ENCODE results near the gene JMJD7. TPM values are rescaled to one million over a fixed set of nuclear protein-coding genes. Genes with fewer than 3 reads are reported as not detected.

Gene JMJD7
- total RNA-seq, 2 experiments from 2014 or later, result 18.2 to 22.4 TPM

DNA sequence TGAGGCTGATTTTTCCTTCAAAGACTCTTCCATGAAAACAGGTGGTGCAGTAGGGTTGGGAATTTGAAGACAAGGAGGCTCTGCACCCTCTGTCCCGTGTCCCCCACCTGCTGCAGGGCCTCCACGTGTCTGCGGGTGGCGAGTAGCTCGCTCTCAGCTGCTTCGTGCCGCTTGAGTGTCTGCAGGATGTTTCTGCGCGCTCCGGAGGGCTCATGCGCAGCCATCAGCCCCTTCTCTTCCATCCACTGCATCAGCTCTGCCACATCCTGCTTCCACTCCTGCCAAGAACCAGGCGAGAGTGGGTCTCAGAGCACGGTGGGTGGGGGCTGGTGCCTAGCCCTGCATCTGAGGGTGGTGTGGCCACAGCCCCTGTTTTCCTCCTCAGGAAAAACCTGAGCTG, 48.1 kb downstream of the JMJD7 start:
- POLR2A ChIA-PET, result interaction anchor here (0.8 kb wide), 1 partner anchor 47 kb away, joined by 3 read pairs; no protein-coding TSS in a partner anchor
- CTCF ChIA-PET, result interaction anchor here (0.7 to 1.5 kb wide), 4 partner anchors 19 to 103 kb away, joined by 3 to 5 read pairs (median 4); partner anchors contain the start of gene MAPKBP1
- DNase-seq, result no peak
- peaks cover 5% of the 10 kb centered on the region for H3K27me3 Mint-ChIP-seq
- no peak overlapping the region for H3K27ac Mint-ChIP-seq
- H3K36me3 Mint-ChIP-seq (ENCODE audit: low read depth), result no peaks in the 10 kb centered on the region
- H3K4me3 Mint-ChIP-seq, result no peak overlapping the region
- peaks cover 10% of the 10 kb centered on the region for H3K4me1 Mint-ChIP-seq
- H3K9me3 Mint-ChIP-seq, result no peaks in the 10 kb centered on the region

GRCh38 chr15:41876689-41877088, 48.8 kb downstream of the JMJD7 start:
- H3K4me1 Mint-ChIP-seq, result peaks cover 12% of the 10 kb centered on the region
- H3K9me3 Mint-ChIP-seq, result no peaks in the 10 kb centered on the region

GRCh38 chr15:41877631-41878354, 49.9 kb downstream of the JMJD7 start:
- Mint-ChIP-seq H3K27ac (no peak overlapping the region), H3K27me3 (peaks cover 15% of the 10 kb centered on the region), H3K9me3 (no peaks in the 10 kb centered on the region), H3K4me3 (no peak overlapping the region), H3K36me3 (ENCODE audit: low read depth) (peaks cover 2% of the 10 kb centered on the region), H3K4me1 (peaks cover 7% of the 10 kb centered on the region)
- no peak for DNase-seq
- ChIA-PET POLR2A (interaction anchor here (1.4 kb wide), 1 partner anchor 15 kb away, joined by 3 read pairs; no protein-coding TSS in a partner anchor), CTCF (interaction anchor here (1.4 kb wide), 1 partner anchor 103 kb away, joined by 5 read pairs; the partner anchor contains the start of gene MAPKBP1)

More at GRCh38 chr15:41876689-41877088, 48.8 kb downstream of the JMJD7 start:
- ChIA-PET CTCF (interaction anchor here (0.7 to 1.5 kb wide), 3 partner anchors 19 to 243 kb away, joined by 3 to 5 read pairs (median 4); partner anchors contain the start of gene MAPKBP1), POLR2A (interaction anchor here (0.8 to 1.4 kb wide), 2 partner anchors 16 to 48 kb away, joined by 3 read pairs; no protein-coding TSS in a partner anchor)
- H3K4me3 Mint-ChIP-seq, result no peak overlapping the region
- peaks cover 2% of the 10 kb centered on the region for H3K36me3 Mint-ChIP-seq (ENCODE audit: low read depth)
- no peak for DNase-seq
- peaks cover 12% of the 10 kb centered on the region for H3K27me3 Mint-ChIP-seq
- H3K27ac Mint-ChIP-seq, result no peak overlapping the region

GRCh38 chr15:41878355-41878699, 50.4 kb downstream of the JMJD7 start:
- peaks cover 7% of the 10 kb centered on the region for H3K4me1 Mint-ChIP-seq
- ChIA-PET CTCF (no interaction called here), POLR2A (interaction anchor here (1.4 kb wide), 1 partner anchor 15 kb away, joined by 3 read pairs; no protein-coding TSS in a partner anchor)
- no peak overlapping the region for H3K27ac Mint-ChIP-seq
- no peak for DNase-seq
- H3K4me3 Mint-ChIP-seq, result no peak overlapping the region
- no peaks in the 10 kb centered on the region for H3K9me3 Mint-ChIP-seq
- H3K27me3 Mint-ChIP-seq, result peaks cover 15% of the 10 kb centered on the region
- H3K36me3 Mint-ChIP-seq (ENCODE audit: low read depth), result peaks cover 2% of the 10 kb centered on the region

- Mint-ChIP-seq H3K36me3 (ENCODE audit: low read depth) (peaks cover 2% of the 10 kb centered on the region), H3K9me3 (no peaks in the 10 kb centered on the region), H3K27me3 (peaks cover 15% of the 10 kb centered on the region), H3K27ac (no peak overlapping the region), H3K4me1 (peaks cover 7% of the 10 kb centered on the region), H3K4me3 (no peak overlapping the region)
- POLR2A ChIA-PET, result no interaction called here
- CTCF ChIA-PET, result no interaction called here
- DNase-seq, result no peak
Measured at GRCh38 chr15:41879321-41879845, 51.5 kb downstream of the JMJD7 start.

GRCh38 chr15:41880156-41880877, 52.4 kb downstream of the JMJD7 start:
- ChIA-PET POLR2A (interaction anchor here (2.0 kb wide), 1 partner anchor 10 kb away, joined by 6 read pairs; no protein-coding TSS in a partner anchor), CTCF (no interaction called here)
- H3K27ac Mint-ChIP-seq, result no peak overlapping the region
- no peak for DNase-seq
- peaks cover 15% of the 10 kb centered on the region for H3K27me3 Mint-ChIP-seq
- H3K9me3 Mint-ChIP-seq, result no peaks in the 10 kb centered on the region
- H3K36me3 Mint-ChIP-seq (ENCODE audit: low read depth), result peaks cover 2% of the 10 kb centered on the region
- no peak overlapping the region for H3K4me3 Mint-ChIP-seq
- peaks cover 7% of the 10 kb centered on the region for H3K4me1 Mint-ChIP-seq

DNA sequence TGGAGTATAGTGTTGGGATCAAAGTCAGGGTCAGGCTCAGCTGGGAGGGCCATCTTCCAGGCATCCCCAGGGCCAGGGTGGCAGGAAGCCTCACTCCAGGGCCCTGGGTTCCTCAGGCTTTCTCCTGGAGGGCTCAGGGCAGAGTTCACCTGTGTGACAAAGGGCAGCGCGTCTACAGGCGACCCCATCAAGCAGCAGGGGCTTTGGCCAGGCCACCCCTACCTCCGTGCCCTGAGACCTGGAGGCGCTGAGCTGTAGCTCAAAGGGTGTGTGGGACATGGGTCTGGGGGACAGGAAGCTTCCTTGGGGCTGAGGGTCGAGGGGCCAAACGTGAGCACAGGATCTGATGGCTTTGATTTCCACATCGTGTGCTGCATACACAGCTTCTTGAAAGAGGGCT, 53.2 kb downstream of the JMJD7 start:
- peaks cover 7% of the 10 kb centered on the region for H3K4me1 Mint-ChIP-seq
- no peaks in the 10 kb centered on the region for H3K9me3 Mint-ChIP-seq
- CTCF ChIA-PET, result interaction anchor here (1.8 kb wide), 1 partner anchor 108 kb away, joined by 7 read pairs; the partner anchor contains the start of gene MAPKBP1
- POLR2A ChIA-PET, result interaction anchor here (2.0 kb wide), 1 partner anchor 10 kb away, joined by 6 read pairs; no protein-coding TSS in a partner anchor
- DNase-seq, result no peak
- peaks cover 15% of the 10 kb centered on the region for H3K27me3 Mint-ChIP-seq
- H3K36me3 Mint-ChIP-seq (ENCODE audit: low read depth), result peaks cover 2% of the 10 kb centered on the region
- H3K27ac Mint-ChIP-seq, result no peak overlapping the region
- no peak overlapping the region for H3K4me3 Mint-ChIP-seq

GRCh38 chr15:41881550-41881919, 53.6 kb downstream of the JMJD7 start:
- DNase-seq, result no peak
- Mint-ChIP-seq H3K36me3 (ENCODE audit: low read depth) (peaks cover 2% of the 10 kb centered on the region), H3K4me1 (peaks cover 7% of the 10 kb centered on the region), H3K27me3 (peaks cover 15% of the 10 kb centered on the region), H3K27ac (no peak overlapping the region), H3K4me3 (no peak overlapping the region), H3K9me3 (no peaks in the 10 kb centered on the region)
- CTCF ChIA-PET, result interaction anchor here (0.8 to 1.8 kb wide), 2 partner anchors 44 to 108 kb away, joined by 3 to 7 read pairs; partner anchors contain the start of gene MAPKBP1
- POLR2A ChIA-PET, result interaction anchor here (2.0 kb wide), 1 partner anchor 11 kb away, joined by 6 read pairs; no protein-coding TSS in a partner anchor

DNA sequence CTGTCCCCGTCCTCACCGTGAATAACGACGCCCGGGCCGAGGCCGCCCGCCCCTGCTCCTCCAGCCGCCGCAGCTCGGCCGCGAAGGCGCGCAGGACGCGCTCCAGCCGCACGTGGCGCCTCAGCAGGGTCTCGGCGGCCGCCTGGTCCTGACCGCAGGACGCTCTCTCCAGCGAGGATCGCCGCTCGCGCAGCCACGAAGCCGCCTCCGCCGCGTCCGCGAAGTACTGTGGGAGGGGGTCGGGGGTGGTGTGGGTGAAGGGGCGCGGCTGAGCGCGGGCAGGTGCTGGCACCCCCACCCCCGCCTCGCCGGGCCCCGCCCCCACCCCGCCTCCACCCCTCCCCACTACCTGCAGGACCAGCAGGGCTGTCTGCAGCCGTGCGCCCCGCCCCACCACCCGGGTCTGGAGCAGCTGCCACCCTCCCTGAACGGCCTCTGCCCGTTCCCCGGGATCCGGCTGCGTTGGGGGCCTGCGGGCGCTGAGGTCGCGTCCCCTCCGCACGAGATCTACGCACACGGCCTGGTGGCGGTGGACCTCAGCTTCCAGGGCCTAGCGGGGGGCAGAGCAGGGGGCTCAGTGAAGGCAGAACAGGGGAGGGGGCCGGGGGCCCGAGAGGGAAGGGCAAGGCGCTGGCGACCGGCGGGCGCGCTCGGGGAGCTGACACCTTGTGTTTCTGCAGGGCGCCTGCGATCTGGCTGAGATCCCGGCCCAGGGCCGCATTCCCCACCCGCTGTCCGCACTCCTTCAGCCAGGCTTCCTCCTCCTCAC, 54.2 kb downstream of the JMJD7 start:
- Mint-ChIP-seq H3K4me3 (no peak overlapping the region), H3K27me3 (peaks cover 15% of the 10 kb centered on the region), H3K36me3 (ENCODE audit: low read depth) (peaks cover 2% of the 10 kb centered on the region), H3K9me3 (no peaks in the 10 kb centered on the region), H3K27ac (no peak overlapping the region), H3K4me1 (peaks cover 7% of the 10 kb centered on the region)
- POLR2A ChIA-PET, result interaction anchor here (1.1 to 2.0 kb wide), 3 partner anchors 11 to 55 kb away, joined by 3 to 6 read pairs (median 5); no protein-coding TSS in a partner anchor
- DNase-seq, result no peak
- CTCF ChIA-PET, result interaction anchor here (0.8 to 1.8 kb wide), 2 partner anchors 44 to 109 kb away, joined by 3 to 7 read pairs; partner anchors contain the start of gene MAPKBP1

GRCh38 chr15:41882689-41883483, 55.0 kb downstream of the JMJD7 start:
- ChIA-PET CTCF (interaction anchor here (1.2 to 1.8 kb wide), 2 partner anchors 12 to 109 kb away, joined by 3 to 7 read pairs; partner anchors contain the start of gene MAPKBP1), POLR2A (interaction anchor here (1.1 to 1.6 kb wide), 2 partner anchors 22 to 54 kb away, joined by 3 to 5 read pairs; no protein-coding TSS in a partner anchor)
- Mint-ChIP-seq H3K27ac (no peak overlapping the region), H3K27me3 (peaks cover 15% of the 10 kb centered on the region), H3K4me3 (no peak overlapping the region), H3K4me1 (peaks cover 14% of the 10 kb centered on the region), H3K36me3 (ENCODE audit: low read depth) (peaks cover 2% of the 10 kb centered on the region), H3K9me3 (no peaks in the 10 kb centered on the region)
- no peak for DNase-seq

DNA sequence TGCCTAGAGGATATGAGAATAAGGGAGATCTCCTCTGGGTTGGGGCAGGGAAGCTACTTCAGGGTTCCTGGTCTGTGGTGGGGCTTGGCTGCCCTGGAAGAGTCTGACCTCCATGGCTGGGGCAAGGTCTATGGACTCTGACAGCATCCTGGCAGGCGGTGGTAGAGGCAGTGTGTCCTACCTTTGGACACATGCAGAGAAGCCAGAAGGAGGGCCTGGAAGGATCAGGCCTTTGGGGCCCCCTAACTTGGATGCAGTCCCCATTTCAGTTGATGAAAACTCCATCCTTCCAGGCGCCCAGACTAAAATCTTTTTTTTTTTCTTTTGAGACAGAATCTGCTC, 55.6 kb downstream of the JMJD7 start:
- CTCF ChIA-PET, result interaction anchor here (1.2 kb wide), 1 partner anchor 13 kb away, joined by 3 read pairs; no protein-coding TSS in a partner anchor
- DNase-seq, result no peak
- H3K36me3 Mint-ChIP-seq (ENCODE audit: low read depth), result peaks cover 3% of the 10 kb centered on the region
- H3K9me3 Mint-ChIP-seq, result no peaks in the 10 kb centered on the region
- H3K27me3 Mint-ChIP-seq, result peaks cover 15% of the 10 kb centered on the region
- H3K4me3 Mint-ChIP-seq, result no peak overlapping the region
- H3K27ac Mint-ChIP-seq, result no peak overlapping the region
- H3K4me1 Mint-ChIP-seq, result peaks cover 19% of the 10 kb centered on the region
- POLR2A ChIA-PET, result interaction anchor here (1.6 kb wide), 1 partner anchor 53 kb away, joined by 5 read pairs; no protein-coding TSS in a partner anchor

Data from activated CD4-positive, alpha-beta memory T cell treated with anti-CD3 and anti-CD28 coated beads, Interleukin-2, amount 10 ng/mL, durations not matched to agents 7 days and 5 days (primary cell).